Thyroid gland (tissue), 4 donors: ENCODE measurements around the gene TCAP.

ENCODE experiments used
- CTCF ChIP-seq, 6 experiments: fragments of 200-600 bp in 3 of 6; fragments of 450-650 bp in 3 of 6; sonication (generic) in 3 of 6; IDR thresholded peaks; one replicate each; pipeline ENCODE4 v1.5.1; 2016 to 2019; ENCODE audit warnings: antibody characterized with exemption in 6 of 6, mild to moderate bottlenecking in 2 of 6, inconsistent platforms in 1 of 6, moderate library complexity in 1 of 6
- POLR2A ChIP-seq, 2 donors: fragments of 450-650 bp; IDR thresholded peaks; one replicate each; pipeline ENCODE4 v1.6.1; 2017; ENCODE audit warnings: antibody characterized with exemption in 2 of 2, mild to moderate bottlenecking in 2 of 2, moderate library complexity in 1 of 2

GRCh38 chr17:39621523-39622379 is 43.4 kb upstream of the TCAP start:
- peak; percentile 93 to 100 (median 100) for TF ChIP-seq CTCF (IDR thresholded peaks at IDR 0.05)
- TF ChIP-seq POLR2A (IDR thresholded peaks at IDR 0.05): no peak
